Sigmoid colon (tissue), 4 donors: Measurements from ENCODE around the gene DPP6.

Source experiments
- EP300 ChIP-seq, 4 donors: sonication (generic); formaldehyde crosslinking; IDR thresholded peaks; one replicate each; pipeline ENCODE4 v1.6.1; 2017; ENCODE audit warnings: antibody characterized with exemption in 4 of 4
- POLR2AphosphoS5 ChIP-seq, 4 donors: sonication (generic); formaldehyde crosslinking; IDR thresholded peaks; one replicate each; pipeline ENCODE4 v1.6.1; 2017; ENCODE audit warnings: antibody characterized with exemption in 4 of 4
- TF ChIP-seq, protein P1 (sequence below), 4 experiments: fragments of 450-650 bp in 3 of 4; fragments of 200-600 bp in 1 of 4; IDR thresholded peaks; one replicate each; pipeline ENCODE4 v1.5.1; 2016 to 2019; ENCODE audit warnings: antibody characterized with exemption in 4 of 4, mild to moderate bottlenecking in 3 of 4, moderate library complexity in 2 of 4

DNA sequence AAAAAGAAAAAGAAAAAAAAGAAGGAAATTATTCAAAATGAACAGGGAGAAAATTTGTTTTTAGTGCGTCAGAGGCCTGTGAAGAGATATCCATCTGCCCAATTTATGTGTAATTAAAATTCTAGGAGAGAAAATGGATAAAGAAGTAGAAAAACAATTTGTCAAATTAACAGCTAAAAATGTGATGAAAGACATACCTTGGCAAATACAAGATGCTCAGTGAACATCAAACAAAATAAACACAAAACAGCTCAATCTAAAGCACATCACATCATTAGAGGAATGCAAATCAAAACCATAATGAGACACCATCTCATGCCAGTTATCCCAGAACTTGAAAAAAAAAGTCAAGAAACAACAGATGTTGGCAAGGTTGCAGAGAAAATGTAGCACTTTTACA is 477.9 kb downstream of the DPP6 start:
- TF ChIP-seq, protein P1, sequence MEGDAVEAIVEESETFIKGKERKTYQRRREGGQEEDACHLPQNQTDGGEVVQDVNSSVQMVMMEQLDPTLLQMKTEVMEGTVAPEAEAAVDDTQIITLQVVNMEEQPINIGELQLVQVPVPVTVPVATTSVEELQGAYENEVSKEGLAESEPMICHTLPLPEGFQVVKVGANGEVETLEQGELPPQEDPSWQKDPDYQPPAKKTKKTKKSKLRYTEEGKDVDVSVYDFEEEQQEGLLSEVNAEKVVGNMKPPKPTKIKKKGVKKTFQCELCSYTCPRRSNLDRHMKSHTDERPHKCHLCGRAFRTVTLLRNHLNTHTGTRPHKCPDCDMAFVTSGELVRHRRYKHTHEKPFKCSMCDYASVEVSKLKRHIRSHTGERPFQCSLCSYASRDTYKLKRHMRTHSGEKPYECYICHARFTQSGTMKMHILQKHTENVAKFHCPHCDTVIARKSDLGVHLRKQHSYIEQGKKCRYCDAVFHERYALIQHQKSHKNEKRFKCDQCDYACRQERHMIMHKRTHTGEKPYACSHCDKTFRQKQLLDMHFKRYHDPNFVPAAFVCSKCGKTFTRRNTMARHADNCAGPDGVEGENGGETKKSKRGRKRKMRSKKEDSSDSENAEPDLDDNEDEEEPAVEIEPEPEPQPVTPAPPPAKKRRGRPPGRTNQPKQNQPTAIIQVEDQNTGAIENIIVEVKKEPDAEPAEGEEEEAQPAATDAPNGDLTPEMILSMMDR (IDR thresholded peaks at IDR 0.05) = no peak
- no peak for TF ChIP-seq POLR2AphosphoS5 (IDR thresholded peaks at IDR 0.05)
- no peak for TF ChIP-seq EP300 (IDR thresholded peaks at IDR 0.05)
